OCI-M2 (cell line): ENCODE results near the gene ABCD1.

ENCODE experiments used
- DNase-seq: peaks from one replicate; lab custom pipeline; 2025; ENCODE audit not compliant: unreplicated experiment; lab: John Stamatoyannopoulos, UW

ABCD1 gene

GRCh38 chrX:153789654-153790053 lies 65.0 kb downstream of the ABCD1 start:
- no peak for DNase-seq

DNA sequence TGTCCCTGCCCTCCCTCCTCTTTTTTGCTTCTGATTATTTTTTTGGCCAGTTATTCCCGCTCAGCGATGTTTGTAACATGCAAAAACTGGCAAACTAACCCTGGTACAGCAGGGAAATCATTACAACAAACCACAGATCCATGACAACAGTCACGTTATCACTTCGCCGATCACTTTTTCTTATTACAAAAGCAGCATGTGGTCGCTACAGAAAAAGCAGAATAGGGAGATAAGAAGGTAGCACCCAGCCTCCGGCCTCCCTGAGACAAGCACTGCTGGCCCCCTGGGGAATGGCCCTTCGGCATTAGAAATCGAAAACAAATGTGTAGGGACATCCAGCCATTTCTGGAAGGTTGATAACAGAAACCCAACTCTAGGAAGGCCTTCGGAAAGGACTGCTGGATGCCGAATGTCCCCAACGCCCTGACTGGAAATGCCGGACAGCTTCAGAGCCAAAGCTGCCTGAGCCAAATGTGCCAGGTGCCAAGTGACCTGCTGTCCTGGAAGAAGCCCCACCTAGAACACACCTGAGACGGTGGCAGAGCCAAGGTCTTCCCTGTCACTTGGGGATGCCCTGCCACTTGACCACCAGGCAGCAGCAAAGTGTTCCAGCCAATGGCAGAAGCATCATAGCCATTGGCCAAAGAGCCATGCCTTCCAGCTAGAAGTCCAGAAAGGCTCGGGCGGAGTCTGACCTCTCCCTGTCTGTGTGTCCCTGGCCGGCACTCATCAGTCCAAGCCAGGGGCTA lies 66.6 kb downstream of the ABCD1 start:
- no peak for DNase-seq

DNA sequence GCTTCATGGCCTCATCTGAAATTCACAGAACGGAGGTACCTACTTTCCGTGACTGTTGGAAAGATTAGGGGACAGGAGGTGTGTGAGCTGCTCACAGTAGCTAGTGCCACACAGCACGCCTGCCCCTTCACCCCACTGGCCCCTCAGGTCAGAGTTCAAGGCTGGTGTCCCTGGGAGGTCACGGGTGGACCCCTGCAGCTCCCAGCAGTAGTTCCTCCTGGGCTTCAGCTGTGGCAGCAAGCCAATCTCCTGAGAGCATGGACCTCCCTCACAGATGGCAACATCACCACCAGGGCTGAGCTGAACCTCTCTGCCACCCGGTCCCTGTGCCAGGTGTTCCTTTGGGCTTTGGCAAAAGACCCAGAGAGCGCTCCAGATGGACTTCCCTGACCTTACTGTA lies 67.7 kb downstream of the ABCD1 start:
- no peak for DNase-seq

GRCh38 chrX:153793291-153793690 lies 68.6 kb downstream of the ABCD1 start:
- DNase-seq = no peak
